ENCODE measurements around the gene BSCL2. TPM values are rescaled to one million over a fixed set of nuclear protein-coding genes. Genes with fewer than 3 reads are reported as not detected.
A peak's percentile ranks its signal among the peaks of the same experiment; 100 is the strongest.

BSCL2 gene
- total RNA-seq, 1 experiment from 2014 or later: 77.4 TPM

DNA sequence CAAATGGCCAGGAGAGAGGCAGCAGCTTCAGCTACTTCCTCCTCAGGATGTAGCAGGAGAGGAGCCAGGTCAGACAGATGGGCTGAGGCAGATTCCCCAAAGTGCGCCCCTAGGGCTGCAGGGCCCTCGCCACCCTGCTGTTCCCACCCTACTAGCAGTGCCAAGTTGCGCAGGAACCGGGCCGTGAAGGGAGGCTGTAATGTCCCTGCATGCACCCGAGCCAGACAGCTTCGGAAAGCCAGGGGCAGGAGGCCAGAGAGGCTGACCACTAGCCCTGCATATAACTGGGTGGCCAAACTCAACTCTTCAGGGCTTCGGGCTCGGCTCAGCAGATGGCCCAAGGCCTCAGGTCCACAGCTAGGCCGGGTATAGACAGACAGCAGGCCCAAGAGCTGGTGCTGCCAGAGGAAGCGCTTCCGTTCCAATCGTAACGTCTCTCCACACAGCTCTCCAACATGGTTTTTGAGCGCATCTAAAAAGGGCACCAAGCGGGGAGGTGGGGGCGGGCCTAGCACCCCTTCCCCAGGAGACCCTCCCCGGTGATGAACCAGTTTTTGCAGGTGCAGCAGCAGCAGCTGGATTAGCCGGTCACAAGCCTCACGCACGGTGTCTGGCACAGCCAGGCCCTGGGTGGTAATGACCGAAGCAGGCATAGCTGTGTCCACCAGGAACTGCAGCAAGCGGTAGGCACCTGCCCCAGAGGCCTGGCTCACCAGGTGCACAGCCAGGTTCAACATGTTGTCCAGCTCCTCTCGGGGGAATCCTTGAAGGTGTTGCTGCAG lies 58.8 kb downstream of the BSCL2 start:
- Histone ChIP-seq H3K27me3 (ENCODE audit: insufficient read depth, low read length) (no peaks in the 10 kb centered on the region), H4K8ac (replicated peaks; ENCODE audit: insufficient read length, low read depth, low read length) (no peak overlapping the region), H3K14ac (ENCODE audit: insufficient read depth, low read length) (no peak overlapping the region), H3K4me1 (ENCODE audit: insufficient read depth, low read length) (peaks cover 3% of the 10 kb centered on the region; the same call in 1 of the 2 replicates), H2BK120ac (ENCODE audit: low read depth, low read length, poor library complexity, severe bottlenecking) (no peak overlapping the region), H2AK5ac (ENCODE audit: insufficient read length, low read length) (no peak overlapping the region), H3K79me2 (ENCODE audit: insufficient read depth, low read length) (peaks cover 12% of the 10 kb centered on the region; the same call in 1 of the 2 replicates), H2BK20ac (ENCODE audit: low read depth, low read length, poor library complexity, severe bottlenecking) (no peak overlapping the region), H2BK12ac (ENCODE audit: insufficient read length, low read depth, low read length) (no peak overlapping the region), H2BK15ac (ENCODE audit: low read depth, low read length) (no peak overlapping the region), H3K4me2 (ENCODE audit: insufficient read depth, insufficient read length, low read length) (no peak overlapping the region), H4K20me1 (ENCODE audit: control insufficient read depth, insufficient read depth, insufficient read length) (no peaks in the 10 kb centered on the region), H2AFZ (ENCODE audit: low read length) (no peak overlapping the region), H3K23me2 (ENCODE audit: insufficient read length, low read depth, low read length, poor library complexity, severe bottlenecking) (peaks cover 9% of the 10 kb centered on the region), H3K4ac (ENCODE audit: low read depth, low read length) (no peak overlapping the region), H3K18ac (ENCODE audit: insufficient read length, low read depth, low read length) (no peak overlapping the region), H3K9ac (ENCODE audit: extremely low read depth, insufficient read length, low read length) (no peak overlapping the region), H4K5ac (ENCODE audit: insufficient read length, low read depth, low read length) (no peak overlapping the region), H2BK5ac (ENCODE audit: insufficient read length, low read length) (no peak overlapping the region), H3K27ac (ENCODE audit: insufficient read length, low read depth, low read length) (no peak overlapping the region), H3K23ac (ENCODE audit: insufficient read length, low read depth, low read length) (no peak overlapping the region), H3K79me1 (ENCODE audit: insufficient read depth, low read depth, low read length, poor library complexity, severe bottlenecking) (no peaks in the 10 kb centered on the region), H3K9me3 (ENCODE audit: control insufficient read depth, low read depth, low read length) (no peaks in the 10 kb centered on the region), H3K56ac (ENCODE audit: insufficient read length, low read depth, low read length) (no peak overlapping the region), H4K91ac (ENCODE audit: insufficient read length, low read depth, low read length) (no peak overlapping the region), H3T11ph (ENCODE audit: low read length) (no peak overlapping the region)
- peak overlapping the region in 1 of 2 experiments; percentile 55; a peak in 2 of 5 replicates for H3K4me3 Mint-ChIP-seq
- H3K4me1 Mint-ChIP-seq: peaks cover 12 to 14% of the 10 kb centered on the region in 2 experiments
- H3K27me3 Mint-ChIP-seq (ENCODE audit: low read depth): no peaks in the 10 kb centered on the region
- no peak for DNase-seq
- H3K27ac Mint-ChIP-seq: no peak overlapping the region
- peaks cover 14 to 38% (median 24%) of the 10 kb centered on the region in 3 experiments for H3K36me3 Mint-ChIP-seq (ENCODE audit: insufficient read depth in 1 of 3, low read depth in 3 of 3)
- no CpG with 5 or more reads among the region's 24 CpGs for WGBS (ENCODE audit: extremely low coverage, insufficient read length, low lambda C conversion rate)
- no peaks in the 10 kb centered on the region for H3K9me3 Mint-ChIP-seq
- TF ChIP-seq, protein P1, sequence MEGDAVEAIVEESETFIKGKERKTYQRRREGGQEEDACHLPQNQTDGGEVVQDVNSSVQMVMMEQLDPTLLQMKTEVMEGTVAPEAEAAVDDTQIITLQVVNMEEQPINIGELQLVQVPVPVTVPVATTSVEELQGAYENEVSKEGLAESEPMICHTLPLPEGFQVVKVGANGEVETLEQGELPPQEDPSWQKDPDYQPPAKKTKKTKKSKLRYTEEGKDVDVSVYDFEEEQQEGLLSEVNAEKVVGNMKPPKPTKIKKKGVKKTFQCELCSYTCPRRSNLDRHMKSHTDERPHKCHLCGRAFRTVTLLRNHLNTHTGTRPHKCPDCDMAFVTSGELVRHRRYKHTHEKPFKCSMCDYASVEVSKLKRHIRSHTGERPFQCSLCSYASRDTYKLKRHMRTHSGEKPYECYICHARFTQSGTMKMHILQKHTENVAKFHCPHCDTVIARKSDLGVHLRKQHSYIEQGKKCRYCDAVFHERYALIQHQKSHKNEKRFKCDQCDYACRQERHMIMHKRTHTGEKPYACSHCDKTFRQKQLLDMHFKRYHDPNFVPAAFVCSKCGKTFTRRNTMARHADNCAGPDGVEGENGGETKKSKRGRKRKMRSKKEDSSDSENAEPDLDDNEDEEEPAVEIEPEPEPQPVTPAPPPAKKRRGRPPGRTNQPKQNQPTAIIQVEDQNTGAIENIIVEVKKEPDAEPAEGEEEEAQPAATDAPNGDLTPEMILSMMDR (conservative IDR thresholded peaks at IDR 0.05): no peak
